Activated CD4-positive, alpha-beta memory T cell treated with anti-CD3 and anti-CD28 coated beads, Interleukin-2, amount 10 ng/mL, durations not matched to agents 7 days and 5 days (primary cell): Measurements from ENCODE around the gene VPS4B. TPM values are rescaled to one million over a fixed set of nuclear protein-coding genes. Genes with fewer than 3 reads are reported as not detected.

ENCODE experiments used
- total RNA-seq, 2 experiments: library from RNA; stranded (reverse); gene quantifications; one replicate each; pipeline ENCODE4 v1.2.3, GENCODE V29; 2021

VPS4B gene
- total RNA-seq, 2 experiments from 2014 or later, result 72.4 to 77.0 TPM

Other genes starting within 250 kb of the VPS4B start
- 100 to 1,000 TPM; 102 to 109 TPM for gene BCL2, start 102.7 kb downstream of the VPS4B start, total RNA-seq
- gene KDSR, start 55.3 kb downstream of the VPS4B start, total RNA-seq, result 10 to 100 TPM; 60.9 to 66.4 TPM
- not detected for gene SERPINB5, start 54.5 kb upstream of the VPS4B start, total RNA-seq
- not detected for gene SERPINB12, start 119.9 kb upstream of the VPS4B start, total RNA-seq
- not detected for gene SERPINB13, start 164.9 kb upstream of the VPS4B start, total RNA-seq
- gene SERPINB4, start 221.8 kb upstream of the VPS4B start, total RNA-seq, result not detected
- gene SERPINB3, start 239.4 kb upstream of the VPS4B start, total RNA-seq, result not detected